ENCODE measurements around the gene AKAP5. TPM values are rescaled to one million over a fixed set of nuclear protein-coding genes. Genes with fewer than 3 reads are reported as not detected.

Gene AKAP5
- total RNA-seq, 4 donors from 2014 or later: 0.51 to 5.3 (median 2.8) TPM

DNA sequence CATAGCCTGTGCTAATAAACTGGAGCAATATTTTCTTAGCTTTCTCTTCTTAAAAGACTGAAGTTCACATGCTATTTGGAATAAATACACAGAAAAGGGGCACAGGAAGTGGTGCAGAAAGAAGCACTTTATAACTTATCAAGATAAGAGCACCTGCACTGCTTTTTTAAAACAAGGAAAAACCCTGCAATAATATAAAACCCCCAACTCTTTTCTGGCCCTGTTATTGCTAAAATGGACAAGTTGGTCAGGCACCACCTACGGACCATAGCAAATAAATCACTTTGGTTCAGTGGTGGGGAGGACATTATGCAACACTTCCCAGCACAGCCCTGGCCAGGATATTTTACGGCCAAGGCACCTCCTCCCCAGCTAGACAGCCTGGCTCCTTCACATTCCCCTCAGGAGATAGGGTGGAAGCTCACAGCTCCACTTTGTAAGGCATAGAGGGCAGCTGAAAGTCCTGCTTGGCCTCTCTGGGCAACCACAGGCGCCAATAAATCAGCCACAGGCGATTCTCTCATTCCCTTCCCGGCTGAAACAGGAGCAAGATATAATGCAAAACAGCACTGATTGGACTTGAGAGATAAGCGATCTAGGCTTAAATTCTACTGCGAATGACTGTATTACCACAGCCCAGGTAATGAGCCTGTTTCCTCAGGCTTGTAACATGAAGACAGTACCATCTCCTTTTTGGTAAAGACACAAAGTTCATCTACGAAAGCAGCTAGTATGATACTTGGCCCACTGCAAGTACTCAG lies 36.3 kb downstream of the AKAP5 start:
- intact Hi-C loops (cut with DNase I; ENCODE audit: low total_unique reads): no loop called here

GRCh38 chr14:64502456-64502855 lies 37.2 kb downstream of the AKAP5 start:
- H3K27ac ChIP-seq: peak overlapping the region; percentile 97 to 99
- H3K27me3 ChIP-seq: no peaks in the 10 kb centered on the region
- TF ChIP-seq, protein P1, sequence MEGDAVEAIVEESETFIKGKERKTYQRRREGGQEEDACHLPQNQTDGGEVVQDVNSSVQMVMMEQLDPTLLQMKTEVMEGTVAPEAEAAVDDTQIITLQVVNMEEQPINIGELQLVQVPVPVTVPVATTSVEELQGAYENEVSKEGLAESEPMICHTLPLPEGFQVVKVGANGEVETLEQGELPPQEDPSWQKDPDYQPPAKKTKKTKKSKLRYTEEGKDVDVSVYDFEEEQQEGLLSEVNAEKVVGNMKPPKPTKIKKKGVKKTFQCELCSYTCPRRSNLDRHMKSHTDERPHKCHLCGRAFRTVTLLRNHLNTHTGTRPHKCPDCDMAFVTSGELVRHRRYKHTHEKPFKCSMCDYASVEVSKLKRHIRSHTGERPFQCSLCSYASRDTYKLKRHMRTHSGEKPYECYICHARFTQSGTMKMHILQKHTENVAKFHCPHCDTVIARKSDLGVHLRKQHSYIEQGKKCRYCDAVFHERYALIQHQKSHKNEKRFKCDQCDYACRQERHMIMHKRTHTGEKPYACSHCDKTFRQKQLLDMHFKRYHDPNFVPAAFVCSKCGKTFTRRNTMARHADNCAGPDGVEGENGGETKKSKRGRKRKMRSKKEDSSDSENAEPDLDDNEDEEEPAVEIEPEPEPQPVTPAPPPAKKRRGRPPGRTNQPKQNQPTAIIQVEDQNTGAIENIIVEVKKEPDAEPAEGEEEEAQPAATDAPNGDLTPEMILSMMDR (IDR thresholded peaks at IDR 0.05): no peak
- no peak for TF ChIP-seq POLR2A (IDR thresholded peaks at IDR 0.05)
- H3K4me3 ChIP-seq: peak overlapping the region; percentile 87 to 97
- no peak for DNase-seq
- H3K4me1 ChIP-seq: peaks cover 6 to 12% of the 10 kb centered on the region in 2 donors
- H3K36me3 ChIP-seq: no peaks in the 10 kb centered on the region
- H3K9me3 ChIP-seq: no peaks in the 10 kb centered on the region
- intact Hi-C loops (cut with DNase I; ENCODE audit: low total_unique reads): no loop called here

More for the DNA sequence above, 36.3 kb downstream of the AKAP5 start:
- Histone ChIP-seq H3K4me1 (peaks cover 6 to 12% of the 10 kb centered on the region in 2 donors), H3K36me3 (no peaks in the 10 kb centered on the region), H3K9me3 (no peaks in the 10 kb centered on the region), H3K27ac (peak overlapping the region; percentile 97 to 99), H3K27me3 (no peaks in the 10 kb centered on the region), H3K4me3 (peak overlapping the region; percentile 12 to 97)
- TF ChIP-seq, protein P1 (IDR thresholded peaks at IDR 0.05): peak in 1 of 4 experiments; percentile 6
- peak; percentile 39 to 45 for TF ChIP-seq POLR2A (IDR thresholded peaks at IDR 0.05)
- peak; percentile 78 to 86 for DNase-seq

GRCh38 chr14:64502887-64503433 lies 37.7 kb downstream of the AKAP5 start:
- peak overlapping the region; percentile 97 to 99 for H3K27ac ChIP-seq
- no peaks in the 10 kb centered on the region for H3K27me3 ChIP-seq
- TF ChIP-seq POLR2A (IDR thresholded peaks at IDR 0.05): no peak
- TF ChIP-seq, protein P1 (IDR thresholded peaks at IDR 0.05): no peak
- H3K4me1 ChIP-seq: peaks cover 6 to 12% of the 10 kb centered on the region in 2 donors
- intact Hi-C loops (cut with DNase I; ENCODE audit: low total_unique reads): no loop called here
- peak overlapping the region; percentile 87 to 97 for H3K4me3 ChIP-seq
- DNase-seq: peak in 1 of 2 donors; percentile 38
- no peaks in the 10 kb centered on the region for H3K36me3 ChIP-seq
- no peaks in the 10 kb centered on the region for H3K9me3 ChIP-seq

DNA sequence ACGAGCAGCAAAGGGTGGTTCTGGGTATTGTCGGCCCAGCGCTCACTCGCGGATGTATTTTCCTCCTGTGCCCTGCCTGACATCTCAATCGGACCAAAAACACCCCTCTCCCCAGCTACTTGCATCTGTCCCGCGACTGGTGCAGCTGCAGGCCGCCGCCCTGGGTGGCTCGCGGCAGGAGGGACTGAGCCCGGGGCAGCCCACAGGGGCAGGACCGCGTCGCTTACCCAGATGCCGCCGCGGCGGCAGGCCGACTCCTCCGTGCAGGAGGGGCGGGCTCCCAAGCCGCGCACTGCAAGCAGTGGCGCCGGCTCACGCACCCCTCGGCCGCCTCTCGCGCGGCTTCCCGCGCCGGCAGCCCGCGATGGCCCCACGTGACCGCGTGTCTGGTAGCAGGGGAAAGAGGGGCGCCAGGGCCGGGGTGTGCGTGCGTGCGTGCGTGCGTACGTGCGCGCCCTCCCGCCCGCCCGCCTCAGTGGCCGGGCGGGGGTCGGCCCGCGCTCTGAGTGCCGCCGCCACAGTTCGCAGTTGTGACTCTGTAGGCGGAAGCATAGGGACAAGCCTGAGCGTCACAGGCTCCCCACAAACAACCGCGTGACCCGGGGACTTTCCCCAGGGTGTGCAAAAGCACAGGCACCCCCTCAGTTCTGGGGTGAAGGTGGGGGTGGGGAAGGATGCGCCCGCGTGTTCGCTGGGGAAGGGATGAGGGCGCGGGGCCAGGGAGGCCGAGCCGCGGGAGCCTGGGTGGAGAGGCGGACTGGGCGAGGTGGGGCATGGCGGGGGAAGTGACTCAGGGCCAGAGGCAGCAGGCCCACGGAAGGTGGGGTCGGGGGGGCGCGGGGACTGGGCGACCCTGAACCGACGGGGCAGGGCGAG lies 38.4 kb downstream of the AKAP5 start, which contains the start of gene ZBTB25:
ZBTB25 (minus strand) TSS at position 405 of the 876 bp plus-strand sequence. CDS start 13,305 bp downstream, outside the sequence.
- no peaks in the 10 kb centered on the region for H3K9me3 ChIP-seq
- intact Hi-C loops (cut with DNase I; ENCODE audit: low total_unique reads): no loop called here
- peak within 1 kb of the TSS; percentile 87 to 97 for H3K4me3 ChIP-seq
- TF ChIP-seq POLR2A (IDR thresholded peaks at IDR 0.05): peak; percentile 64 to 94
- TF ChIP-seq, protein P1 (IDR thresholded peaks at IDR 0.05): peak in 1 of 4 experiments; percentile 15
- DNase-seq: peak; percentile 88 to 89
- no peaks in the 10 kb centered on the region for H3K27me3 ChIP-seq
- no peaks in the 10 kb centered on the region for H3K36me3 ChIP-seq
- H3K4me1 ChIP-seq: peaks cover 6 to 12% of the 10 kb centered on the region in 2 donors
- peak within 1 kb of the TSS; percentile 97 to 99 for H3K27ac ChIP-seq
